Transverse colon (tissue), 4 donors: ENCODE results near the gene SLC6A8. TPM values are rescaled to one million over a fixed set of nuclear protein-coding genes. Genes with fewer than 3 reads are reported as not detected.
"Not testable (repeated sequence)": the region's sequence is repeated elsewhere in the genome, so short reads cannot be mapped to it uniquely, and the experiment has no call there.

ENCODE experiments used
- DNase-seq: peaks from one replicate; pipeline ENCODE4 v3.0.0-alpha.2; 2019
- H3K27ac ChIP-seq, 4 donors: fragments of 200-600 bp; sonication (generic); 2 replicates each; pipeline ENCODE4 v1.5.1; 2016 to 2018; ENCODE audit warnings: inconsistent platforms in 4 of 4
- H3K27me3 ChIP-seq: fragments of 200-600 bp; sonication (generic); 2 replicates; pipeline ENCODE4 v1.5.1; 2017; ENCODE audit warnings: inconsistent platforms
- H3K36me3 ChIP-seq, 4 donors: fragments of 200-600 bp; sonication (generic); 2 replicates each; pipeline ENCODE4 v1.5.1; 2017 to 2019; ENCODE audit warnings: inconsistent platforms in 4 of 4
- H3K4me1 ChIP-seq, 4 donors: fragments of 200-600 bp; sonication (generic); 2 replicates each; pipeline ENCODE4 v1.5.1; 2017 to 2020; ENCODE audit warnings: inconsistent platforms in 4 of 4
- H3K4me3 ChIP-seq, 4 donors: fragments of 200-600 bp; sonication (generic); 1 replicate in 1 of 4; 2 replicates in 3 of 4; pipeline versions ENCODE4 v1.5.1 to v1.6.1; 2017 to 2019; ENCODE audit warnings: inconsistent platforms in 4 of 4
- H3K9me3 ChIP-seq, 2 donors: fragments of 200-600 bp; sonication (generic); 2 replicates each; pipeline ENCODE4 v1.5.1; 2017 to 2019; ENCODE audit warnings: inconsistent platforms in 2 of 2
- CTCF ChIP-seq, 5 experiments: fragments of 200-600 bp in 3 of 5; fragments of 450-650 bp in 2 of 5; sonication (generic) in 3 of 5; IDR thresholded peaks; 1 replicate in 2 of 5; 2 replicates in 3 of 5; pipeline ENCODE4 v1.5.1; 2016 to 2017; ENCODE audit warnings: antibody characterized with exemption in 5 of 5, inconsistent platforms in 3 of 5, mild to moderate bottlenecking in 2 of 5, moderate library complexity in 1 of 5
- EP300 ChIP-seq: sonication (generic); formaldehyde crosslinking; IDR thresholded peaks from one replicate; pipeline ENCODE4 v1.6.1; 2017; ENCODE audit warnings: antibody characterized with exemption, low read depth
- POLR2A ChIP-seq: fragments of 450-650 bp; IDR thresholded peaks from one replicate; pipeline ENCODE4 v1.6.1; 2016; ENCODE audit warnings: antibody characterized with exemption, mild to moderate bottlenecking, moderate library complexity
- POLR2AphosphoS5 ChIP-seq, 3 donors: sonication (generic); formaldehyde crosslinking; IDR thresholded peaks; one replicate each; pipeline ENCODE4 v1.6.1; 2016; ENCODE audit warnings: antibody characterized with exemption in 3 of 3
- WGBS, 2 donors: methylation state at CpG; one replicate each; pipeline ENCODE4 v1.1.5; 2018; ENCODE audit warnings: low coverage in 1 of 2; 5-methylcytosine and 5-hydroxymethylcytosine counted together
- in situ Hi-C, 4 donors: fragments of 200-750 bp; cut with MboI; loops; one replicate each; pipeline versions ENCODE4 v1.15.0 to v1.15.1; 2017; ENCODE audit warnings: low sequenced_read_pairs in 3 of 4, low pct_ligation_motif_present in 1 of 4, low pct_unique_long_range_greater_than_20kb in 1 of 4
- intact Hi-C: fragments of 100-400 bp; cut with DNase I; formaldehyde crosslinking; loops from one replicate; pipeline ENCODE4 v1.15.1; 2023; ENCODE audit warnings: low total_unique reads
- total RNA-seq, 4 donors: library from RNA; depleted of rRNA; stranded (reverse); fragments of >200 nt; gene quantifications; one replicate each; pipeline ENCODE4 v1.1.0, GENCODE V29; 2016

The SLC6A8 gene
- total RNA-seq, 4 donors from 2014 or later = 61.1 to 332 (median 197) TPM

GRCh38 chrX:153696100-153696499 lies 8.4 kb downstream of the SLC6A8 start:
- Histone ChIP-seq H3K36me3 (no peaks in the 10 kb centered on the region), H3K27me3 (no peaks in the 10 kb centered on the region), H3K4me3 (no peak overlapping the region), H3K9me3 (no peaks in the 10 kb centered on the region), H3K4me1 (peaks cover 6 to 25% (median 15%) of the 10 kb centered on the region in 4 donors), H3K27ac (no peak overlapping the region)
- 92% methylated on average over 15 of the region's 15 CpGs; no CpG with 5 or more reads in 1 of the 2 donors for WGBS, 2 donors
- intact Hi-C loops = no loop called here
- no peak for TF ChIP-seq EP300
- TF ChIP-seq CTCF (IDR thresholded peaks at IDR 0.05) = no peak
- TF ChIP-seq POLR2AphosphoS5 (IDR thresholded peaks at IDR 0.05) = no peak
- TF ChIP-seq POLR2A = no peak
- in situ Hi-C loops = no loop called here
- no peak for DNase-seq

GRCh38 chrX:153696538-153696937 lies 8.8 kb downstream of the SLC6A8 start:
- H3K36me3 ChIP-seq, in situ Hi-C loops, H3K4me3 ChIP-seq, H3K9me3 ChIP-seq, H3K27ac ChIP-seq, intact Hi-C loops, DNase-seq, H3K27me3 ChIP-seq: not testable (repeated sequence)
- peaks cover 6 to 30% (median 17%) of the 10 kb centered on the region in 4 donors for H3K4me1 ChIP-seq
- WGBS, 2 donors = 85% methylated on average over 9 of the region's 10 CpGs; no CpG with 5 or more reads in 1 of the 2 donors

GRCh38 chrX:153696986-153697722 lies 9.4 kb downstream of the SLC6A8 start:
- DNase-seq, H3K9me3 ChIP-seq, intact Hi-C loops, H3K27me3 ChIP-seq, H3K36me3 ChIP-seq, H3K4me3 ChIP-seq, in situ Hi-C loops, H3K27ac ChIP-seq: not testable (repeated sequence)
- peaks cover 6 to 35% (median 17%) of the 10 kb centered on the region in 4 donors for H3K4me1 ChIP-seq
- WGBS, 2 donors = 89% methylated on average over 16 of the region's 16 CpGs; no CpG with 5 or more reads in 1 of the 2 donors

- intact Hi-C loops (no loop called here), in situ Hi-C loops (no loop called here)
- no peak for TF ChIP-seq POLR2AphosphoS5 (IDR thresholded peaks at IDR 0.05)
- no peak for TF ChIP-seq POLR2A
- TF ChIP-seq EP300 = no peak
- WGBS, 2 donors = 60 to 84% methylated on average over 2 to 15 of the region's 16 CpGs
- H3K27me3 ChIP-seq = no peaks in the 10 kb centered on the region
- no peaks in the 10 kb centered on the region for H3K9me3 ChIP-seq
- no peaks in the 10 kb centered on the region for H3K36me3 ChIP-seq
- H3K4me3 ChIP-seq = no peak overlapping the region
- no peak for DNase-seq
- peaks cover 6 to 45% (median 24%) of the 10 kb centered on the region in 4 donors for H3K4me1 ChIP-seq
- peak overlapping the region; percentile 86 to 88 (median 87) for H3K27ac ChIP-seq
These were observed 10.5 kb downstream of the SLC6A8 start for GRCh38 chrX:153697924-153698865.

- H3K36me3 ChIP-seq, H3K27me3 ChIP-seq, H3K4me3 ChIP-seq, intact Hi-C loops, H3K9me3 ChIP-seq, in situ Hi-C loops: not testable (repeated sequence)
- TF ChIP-seq POLR2A = peak; percentile 21
- peak; percentile 63 for DNase-seq
- Histone ChIP-seq H3K4me1 (peaks cover 6 to 54% (median 31%) of the 10 kb centered on the region in 4 donors), H3K27ac (peak overlapping the region; percentile 86 to 88 (median 87))
- 58% methylated on average over 14 of the region's 16 CpGs; no CpG with 5 or more reads in 1 of the 2 donors for WGBS, 2 donors
These were observed 11.6 kb downstream of the SLC6A8 start for GRCh38 chrX:153699210-153699783.
